ENCODE data around the gene PABPN1L. TPM values are rescaled to one million over a fixed set of nuclear protein-coding genes. Genes with fewer than 3 reads are reported as not detected.

The PABPN1L gene
- total and polyA plus RNA-seq, 2 donors from 2014 or later: not detected

GRCh38 chr16:88859381-88860091, 6.9 kb downstream of the PABPN1L start:
- TF ChIP-seq CTCF (IDR thresholded peaks at IDR 0.05; ENCODE audit: borderline replicate concordance, extremely low read depth, insufficient read depth): no peak
- Histone ChIP-seq H3K27me3 (ENCODE audit: control insufficient read depth, insufficient read depth, low read length) (no peaks in the 10 kb centered on the region), H3K4me1 (ENCODE audit: control insufficient read depth in 2 of 3, insufficient read depth in 2 of 3, low read depth in 1 of 3, low read length in 3 of 3) (peaks cover 0 to 14% (median 3%) of the 10 kb centered on the region in 3 donors), H3K27ac (ENCODE audit: low read depth in 2 of 2, low read length in 2 of 2) (no peak overlapping the region), H3K4me3 (ENCODE audit: low read length in 3 of 3) (no peak overlapping the region), H3K36me3 (ENCODE audit: control insufficient read depth in 2 of 3, insufficient read depth in 3 of 3, low read length in 3 of 3) (peaks cover 2 to 30% (median 3%) of the 10 kb centered on the region in 3 donors), H3K9ac (ENCODE audit: low read length in 3 of 3) (no peak overlapping the region), H3K9me3 (ENCODE audit: control insufficient read depth in 2 of 3, insufficient read depth in 1 of 3, low read length in 3 of 3) (no peaks in the 10 kb centered on the region)
- FAIRE-seq: no peak
- intact Hi-C loops (cut with DNase I): no loop called here
- no peak for DNase-seq

- DNase-seq (peak; percentile 71 to 90 (median 81)), FAIRE-seq (no peak)
- peaks cover 2 to 30% (median 3%) of the 10 kb centered on the region in 3 donors for H3K36me3 ChIP-seq (ENCODE audit: control insufficient read depth in 2 of 3, insufficient read depth in 3 of 3, low read length in 3 of 3)
- H3K9me3 ChIP-seq (ENCODE audit: control insufficient read depth in 2 of 3, insufficient read depth in 1 of 3, low read length in 3 of 3): no peaks in the 10 kb centered on the region
- TF ChIP-seq CTCF (IDR thresholded peaks at IDR 0.05; ENCODE audit: borderline replicate concordance, extremely low read depth, insufficient read depth): peak; percentile 69
- peak overlapping the region; percentile 79 to 96 (median 83) for H3K4me3 ChIP-seq (ENCODE audit: low read length in 3 of 3)
- H3K4me1 ChIP-seq (ENCODE audit: control insufficient read depth in 2 of 3, insufficient read depth in 2 of 3, low read depth in 1 of 3, low read length in 3 of 3): peaks cover 0 to 14% (median 3%) of the 10 kb centered on the region in 3 donors
- H3K27ac ChIP-seq (ENCODE audit: low read depth in 2 of 2, low read length in 2 of 2): no peak overlapping the region
- H3K9ac ChIP-seq (ENCODE audit: low read length in 3 of 3): peak overlapping the region; percentile 57 to 91 (median 60)
- H3K27me3 ChIP-seq (ENCODE audit: control insufficient read depth, insufficient read depth, low read length): no peaks in the 10 kb centered on the region
- intact Hi-C loops (cut with DNase I): no loop called here
Measured at GRCh38 chr16:88857728-88858339, 8.6 kb downstream of the PABPN1L start.

GRCh38 chr16:88856828-88857727, 9.4 kb downstream of the PABPN1L start, which contains the start of the genes GALNS and TRAPPC2L:
Gene GALNS (minus strand): TSS chr16:88856947. CDS start chr16:88856877, 70 bp downstream.
Gene TRAPPC2L (plus strand): TSS chr16:88857127. CDS start chr16:88857151, 24 bp downstream.
- H3K36me3 ChIP-seq (ENCODE audit: control insufficient read depth in 2 of 3, insufficient read depth in 3 of 3, low read length in 3 of 3): peaks cover 2 to 23% (median 3%) of the 10 kb centered on the region in 3 donors
- DNase-seq (peak; percentile 98 to 99 (median 98)), FAIRE-seq (no peak)
- H3K4me1 ChIP-seq (ENCODE audit: control insufficient read depth in 2 of 3, insufficient read depth in 2 of 3, low read depth in 1 of 3, low read length in 3 of 3): peaks cover 0 to 14% (median 3%) of the 10 kb centered on the region in 3 donors
- no peak for TF ChIP-seq CTCF (IDR thresholded peaks at IDR 0.05; ENCODE audit: borderline replicate concordance, extremely low read depth, insufficient read depth)
- peak within 1 kb of the TSS in 1 of 2 donors; percentile 67 for H3K27ac ChIP-seq (ENCODE audit: low read depth in 2 of 2, low read length in 2 of 2)
- H3K27me3 ChIP-seq (ENCODE audit: control insufficient read depth, insufficient read depth, low read length): no peaks in the 10 kb centered on the region
- H3K4me3 ChIP-seq (ENCODE audit: low read length in 3 of 3): peak within 1 kb of the TSS; percentile 79 to 96 (median 83)
- H3K9me3 ChIP-seq (ENCODE audit: control insufficient read depth in 2 of 3, insufficient read depth in 1 of 3, low read length in 3 of 3): no peaks in the 10 kb centered on the region
- H3K9ac ChIP-seq (ENCODE audit: low read length in 3 of 3): peak within 1 kb of the TSS; percentile 57 to 91 (median 60)
- intact Hi-C loops (cut with DNase I): no loop called here
